ENCODE results near the gene RCE1. TPM values are rescaled to one million over a fixed set of nuclear protein-coding genes. Genes with fewer than 3 reads are reported as not detected.

The RCE1 gene
- total RNA-seq, 1 experiment from 2014 or later, result 52.5 TPM

DNA sequence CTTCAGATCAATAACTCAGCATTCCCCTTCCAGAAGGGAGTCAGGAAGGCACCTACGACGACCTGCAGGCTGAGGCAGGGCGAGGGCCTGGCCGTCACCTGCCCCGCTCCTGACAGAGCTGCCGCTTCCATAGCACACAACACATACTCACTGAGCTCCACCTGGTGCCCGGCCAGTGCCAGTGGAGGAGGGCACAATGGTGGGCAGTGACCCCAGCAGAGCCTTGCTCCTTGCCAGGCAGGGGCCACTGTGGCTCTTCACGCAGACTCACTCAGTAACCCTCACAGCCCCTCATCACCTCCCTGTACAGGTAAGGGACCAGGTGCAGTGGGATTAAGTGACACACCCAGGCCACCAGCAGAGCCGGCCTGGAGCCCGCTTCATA lies 38.2 kb downstream of the RCE1 start:
- Mint-ChIP-seq H3K4me1 (peaks cover 46 to 62% of the 10 kb centered on the region in 2 experiments), H3K9me3 (no peaks in the 10 kb centered on the region), H3K27me3 (ENCODE audit: low read depth) (no peaks in the 10 kb centered on the region; the same call in 1 of the 2 replicates), H3K27ac (peak overlapping the region; percentile 24 to 79 (median 57); a peak in 2 of 7 replicates), H3K4me3 (peak overlapping the region in 1 of 2 experiments; percentile 65; a peak in 2 of 5 replicates), H3K36me3 (ENCODE audit: insufficient read depth in 1 of 3, low read depth in 3 of 3) (no peaks in the 10 kb centered on the region)
- no peak overlapping the region for H3K4ac ChIP-seq (ENCODE audit: low read depth, low read length)
- H3K23ac ChIP-seq (ENCODE audit: insufficient read length, low read depth, low read length), result no peak overlapping the region
- WGBS (ENCODE audit: extremely low coverage, insufficient read length, low lambda C conversion rate), result no CpG with 5 or more reads among the region's 10 CpGs
- no peak overlapping the region for H3K56ac ChIP-seq (ENCODE audit: insufficient read length, low read depth, low read length)
- H2AK5ac ChIP-seq (ENCODE audit: insufficient read length, low read length), result no peak overlapping the region
- H3K9me3 ChIP-seq (ENCODE audit: control insufficient read depth, low read depth, low read length), result no peaks in the 10 kb centered on the region
- no peak overlapping the region for H2BK20ac ChIP-seq (ENCODE audit: low read depth, low read length, poor library complexity, severe bottlenecking)
- no peaks in the 10 kb centered on the region for H3K79me1 ChIP-seq (ENCODE audit: insufficient read depth, low read depth, low read length, poor library complexity, severe bottlenecking)
- no peaks in the 10 kb centered on the region for H3K79me2 ChIP-seq (ENCODE audit: insufficient read depth, low read length)
- no peak overlapping the region for H2BK15ac ChIP-seq (ENCODE audit: low read depth, low read length)
- H2BK120ac ChIP-seq (ENCODE audit: low read depth, low read length, poor library complexity, severe bottlenecking), result no peak overlapping the region
- H2BK12ac ChIP-seq (ENCODE audit: insufficient read length, low read depth, low read length), result no peak overlapping the region
- DNase-seq, result no peak
- no peaks in the 10 kb centered on the region for H3K23me2 ChIP-seq (ENCODE audit: insufficient read length, low read depth, low read length, poor library complexity, severe bottlenecking)
- TF ChIP-seq CTCF (conservative IDR thresholded peaks at IDR 0.05), result no peak
- H2BK5ac ChIP-seq (ENCODE audit: insufficient read length, low read length), result no peak overlapping the region
- no peak overlapping the region for H3K18ac ChIP-seq (ENCODE audit: insufficient read length, low read depth, low read length)
- peaks cover 2% of the 10 kb centered on the region; the same call in 1 of the 2 replicates for H3K4me1 ChIP-seq (ENCODE audit: insufficient read depth, low read length)
- no peak overlapping the region for H4K5ac ChIP-seq (ENCODE audit: insufficient read length, low read depth, low read length)
- H3K4me2 ChIP-seq (ENCODE audit: insufficient read depth, insufficient read length, low read length), result no peak overlapping the region
- H3K9ac ChIP-seq (ENCODE audit: extremely low read depth, insufficient read length, low read length), result no peak overlapping the region
- no peak overlapping the region for H3T11ph ChIP-seq (ENCODE audit: low read length)
- no peak overlapping the region for H3K27ac ChIP-seq (ENCODE audit: insufficient read length, low read depth, low read length)
- H4K91ac ChIP-seq (ENCODE audit: insufficient read length, low read depth, low read length), result no peak overlapping the region
- H2AFZ ChIP-seq (ENCODE audit: low read length), result no peak overlapping the region
- no peak overlapping the region for H4K8ac ChIP-seq (replicated peaks; ENCODE audit: insufficient read length, low read depth, low read length)
- H3K27me3 ChIP-seq (ENCODE audit: insufficient read depth, low read length), result no peaks in the 10 kb centered on the region
- H3K14ac ChIP-seq (ENCODE audit: insufficient read depth, low read length), result peak overlapping the region; percentile 45; the same call in 1 of the 2 replicates
- no peaks in the 10 kb centered on the region for H4K20me1 ChIP-seq (ENCODE audit: control insufficient read depth, insufficient read depth, insufficient read length)
